HG03159 (cell line): ENCODE results near the gene GNAT1.

Source experiments
- ATAC-seq: cut with Tn5 transposase; IDR thresholded peaks from one replicate; pipeline ENCODE4 v1.9.1; 2021; ENCODE audit warnings: mild to moderate bottlenecking, moderate library complexity; ENCODE audit not compliant: unreplicated experiment

GNAT1 gene

DNA sequence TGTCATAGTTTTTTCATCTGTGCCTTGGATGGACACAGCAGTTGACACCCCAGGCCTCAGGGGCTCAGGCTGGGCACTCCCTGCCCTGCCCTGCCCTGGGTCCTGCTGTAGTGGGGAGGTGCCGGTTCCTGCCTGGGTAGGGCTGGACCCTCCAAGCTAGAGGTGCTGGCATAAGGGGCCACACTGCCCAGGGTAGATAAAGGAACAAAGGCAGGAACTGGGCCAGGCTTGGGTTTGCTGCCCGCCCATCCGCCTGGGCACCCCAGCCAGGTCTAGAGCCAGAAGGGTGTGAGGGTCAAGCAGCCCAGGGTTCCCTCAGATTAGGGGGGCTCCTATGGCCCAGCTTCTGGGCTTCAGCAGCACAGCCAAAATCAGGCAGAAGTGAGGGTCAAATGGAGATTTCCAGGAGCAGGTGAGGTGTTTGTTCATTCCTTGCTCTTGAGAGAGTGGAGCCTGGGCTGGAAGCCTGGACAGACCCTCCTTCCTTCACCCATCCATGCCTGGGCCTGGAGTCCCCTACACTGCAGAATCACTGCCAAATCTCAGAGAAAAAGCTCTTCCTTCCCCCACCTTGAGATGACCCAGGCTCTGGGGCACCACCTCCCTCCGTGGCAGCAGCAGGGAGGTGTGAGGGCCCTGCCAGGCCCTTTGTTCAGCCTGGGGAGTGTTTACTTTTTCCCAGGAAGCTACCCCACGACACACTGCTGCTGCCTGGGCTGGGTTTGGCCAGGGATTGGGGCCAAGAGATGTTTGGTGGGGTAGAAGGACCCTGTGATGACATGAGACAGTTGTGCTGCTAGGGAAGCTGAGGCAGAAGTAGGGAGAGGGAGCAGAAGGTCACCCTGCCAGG is 29.2 kb upstream of the GNAT1 start:
- ATAC-seq: no peak

DNA sequence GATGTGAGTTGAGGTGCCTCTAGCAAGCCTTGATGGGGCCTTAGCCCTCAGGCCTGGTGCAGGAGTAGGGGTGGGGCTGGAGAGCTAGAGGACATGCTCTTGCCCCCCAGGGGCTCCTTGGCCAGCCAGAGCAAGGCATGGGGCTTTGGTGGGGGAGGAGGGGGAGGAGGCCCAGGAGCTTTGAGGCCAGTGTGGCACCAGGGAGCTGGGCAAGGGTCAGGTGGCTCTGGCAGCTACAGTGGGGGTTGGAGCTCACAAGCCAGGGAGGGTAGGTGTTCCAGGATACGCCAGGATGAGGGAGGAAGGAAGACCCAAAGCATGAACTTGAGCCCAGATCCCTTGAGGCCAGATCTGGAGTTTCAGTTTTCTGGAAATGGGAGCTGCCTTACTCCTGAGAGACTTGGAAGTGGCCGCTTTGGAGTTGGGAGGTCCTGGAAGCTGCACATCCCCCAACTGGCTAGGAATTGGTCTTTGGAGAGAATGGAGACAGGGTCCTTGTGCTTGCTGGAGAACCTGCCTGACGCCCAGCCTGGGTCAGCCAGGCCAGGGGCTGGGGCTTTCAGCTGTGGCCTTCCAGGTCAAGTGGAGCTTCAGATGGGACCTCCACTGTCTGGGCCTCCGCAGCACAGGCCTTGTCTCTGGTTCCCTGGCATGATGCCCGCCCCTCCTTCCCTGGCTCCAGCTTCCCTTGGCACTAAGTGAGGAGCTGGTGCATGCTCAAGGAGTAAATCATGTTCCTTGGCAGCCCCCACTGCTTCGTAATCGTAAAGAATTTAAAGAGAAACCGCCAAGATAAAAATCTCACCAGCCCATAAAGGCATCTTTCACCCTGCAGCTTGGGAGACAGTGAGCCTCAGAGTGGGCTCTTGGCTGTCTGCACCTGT is 27.6 kb upstream of the GNAT1 start:
- no peak for ATAC-seq

DNA sequence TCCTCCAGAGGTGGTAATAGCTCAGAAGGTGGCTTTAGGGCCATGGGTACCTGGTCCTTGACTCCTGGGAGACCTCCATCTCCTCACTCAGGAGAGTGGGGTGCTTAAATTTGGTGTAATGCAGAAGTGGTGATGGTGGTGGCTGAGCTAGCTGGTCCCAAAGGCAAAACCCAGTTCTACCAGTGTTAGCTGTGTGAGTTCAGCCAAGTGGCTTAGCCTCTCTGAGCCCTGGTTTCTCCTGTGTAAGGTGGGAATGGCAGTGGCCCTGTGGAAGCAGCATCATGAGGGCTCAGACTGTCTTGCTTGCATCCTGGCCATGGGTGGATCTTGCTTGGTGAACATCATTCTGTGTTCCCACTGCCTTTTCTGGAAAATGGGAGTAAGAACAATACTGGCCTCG is 26.9 kb upstream of the GNAT1 start:
- ATAC-seq: no peak

DNA sequence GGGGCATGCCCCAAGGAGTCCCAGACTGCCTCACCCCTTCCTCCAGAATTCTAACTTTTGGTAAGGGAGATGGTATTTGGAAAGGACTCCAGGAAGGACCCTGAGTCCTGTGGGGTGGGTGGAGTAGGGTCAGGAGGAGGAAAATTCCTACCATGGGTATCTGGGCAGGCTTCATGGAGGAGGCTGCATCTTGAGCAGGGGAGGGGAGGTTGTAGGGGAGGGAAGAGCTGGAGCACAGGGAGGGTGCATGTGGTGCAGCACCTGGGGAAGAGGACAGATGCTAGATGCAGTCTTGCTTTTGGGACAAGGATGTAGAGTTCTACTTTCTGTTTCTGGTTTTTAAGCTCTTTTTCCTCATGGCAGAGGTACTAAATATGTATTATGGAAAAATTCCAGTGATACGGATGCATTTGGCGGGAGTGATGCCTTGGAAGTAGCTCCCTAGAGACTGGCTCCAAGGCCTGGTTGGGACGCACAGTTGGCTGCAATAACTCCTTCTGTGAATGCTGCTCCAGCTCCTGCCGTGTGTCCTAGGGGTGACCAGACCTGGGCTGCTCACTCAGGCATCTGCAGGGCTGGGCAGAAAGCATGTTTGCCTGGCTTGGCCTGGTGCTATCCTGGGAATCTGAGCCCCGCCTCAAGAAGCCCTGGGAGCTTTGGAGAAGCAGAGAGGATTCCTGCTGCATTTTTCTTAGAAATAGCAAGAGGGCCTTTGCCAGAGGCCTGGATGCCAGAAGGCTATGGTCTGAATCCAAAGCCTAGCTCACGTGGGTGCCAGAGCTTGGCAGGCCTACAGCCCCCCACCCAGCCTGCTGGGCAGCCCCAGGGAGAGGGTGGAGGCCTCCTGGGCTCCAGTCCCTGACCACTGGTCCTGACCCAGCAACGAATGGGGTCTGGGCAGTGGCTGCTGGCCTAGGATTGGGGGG is 26.2 kb upstream of the GNAT1 start:
- no peak for ATAC-seq

DNA sequence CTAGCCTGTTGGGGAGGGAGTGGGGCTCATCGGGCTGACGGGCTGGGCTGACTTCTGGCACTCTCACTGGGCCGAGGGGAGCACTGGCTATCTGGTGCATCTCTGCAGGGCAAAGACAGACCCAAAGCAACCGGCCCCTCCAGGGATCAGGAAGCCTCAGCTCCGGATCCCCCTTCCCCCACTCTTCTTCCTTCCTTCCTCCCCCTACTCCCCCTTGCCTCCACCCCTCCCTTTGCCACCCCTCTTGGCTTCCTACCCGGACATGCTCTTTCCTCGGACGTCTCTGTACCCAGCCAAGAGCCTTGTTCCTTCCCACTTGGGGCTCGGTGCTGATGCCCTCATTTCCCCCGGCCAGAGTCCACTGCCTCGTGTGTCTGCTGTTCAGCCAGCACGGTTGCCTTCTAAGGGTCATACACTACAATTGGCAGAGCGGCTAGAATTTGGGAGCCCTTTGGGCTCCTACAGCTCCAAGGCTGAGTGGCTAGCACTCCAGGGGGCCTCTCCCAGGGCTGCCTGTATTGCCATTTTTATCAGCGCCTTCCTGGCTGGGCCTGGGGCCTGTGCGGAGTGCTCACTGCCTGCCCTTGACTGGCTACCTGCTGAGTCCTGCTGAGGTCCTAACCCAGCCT is 25.4 kb upstream of the GNAT1 start:
- ATAC-seq: no peak

GRCh38 chr3:50166620-50167019 is 24.8 kb upstream of the GNAT1 start:
- no peak for ATAC-seq

DNA sequence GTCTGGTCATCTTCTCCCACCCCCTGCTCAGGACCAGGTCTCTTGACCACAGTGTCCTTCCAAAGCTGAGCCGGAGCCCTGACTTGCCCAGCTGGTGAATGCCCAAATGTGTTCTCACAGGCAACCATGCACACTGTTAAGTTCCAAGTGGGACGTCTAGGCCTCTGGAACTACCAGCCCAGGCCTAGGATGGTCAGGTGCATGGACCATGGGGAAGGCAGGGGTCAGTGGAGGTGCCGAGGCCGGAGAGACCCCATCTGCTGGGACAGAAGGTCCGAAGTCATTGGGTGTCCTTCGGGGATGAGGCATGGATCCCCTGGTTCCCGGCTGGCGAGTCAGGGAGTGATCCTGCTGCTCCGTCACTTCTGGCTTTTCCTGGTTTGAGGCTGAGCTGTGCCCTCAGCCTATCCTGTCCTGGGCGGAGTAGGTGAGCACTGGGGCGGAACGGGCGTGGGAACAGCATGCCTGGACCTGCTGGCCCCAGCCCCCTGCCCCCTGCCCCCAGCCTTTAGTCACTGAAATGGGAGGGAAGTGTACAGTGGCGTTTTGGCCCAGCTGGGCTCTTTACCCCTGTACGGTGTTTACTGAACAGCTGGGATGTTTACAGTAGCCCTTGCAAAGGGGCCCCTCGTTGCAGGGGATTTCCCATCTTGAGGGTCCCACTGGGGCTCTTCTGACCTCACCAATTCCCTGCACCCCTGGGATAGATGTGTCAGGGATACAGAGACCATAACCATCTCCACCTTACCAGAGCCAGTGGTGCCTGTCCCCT is 24.2 kb upstream of the GNAT1 start:
- no peak for ATAC-seq

- no peak for ATAC-seq
Measured at GRCh38 chr3:50167841-50168209, 23.6 kb upstream of the GNAT1 start.

GRCh38 chr3:50168388-50168787 is 23.0 kb upstream of the GNAT1 start:
- no peak for ATAC-seq

DNA sequence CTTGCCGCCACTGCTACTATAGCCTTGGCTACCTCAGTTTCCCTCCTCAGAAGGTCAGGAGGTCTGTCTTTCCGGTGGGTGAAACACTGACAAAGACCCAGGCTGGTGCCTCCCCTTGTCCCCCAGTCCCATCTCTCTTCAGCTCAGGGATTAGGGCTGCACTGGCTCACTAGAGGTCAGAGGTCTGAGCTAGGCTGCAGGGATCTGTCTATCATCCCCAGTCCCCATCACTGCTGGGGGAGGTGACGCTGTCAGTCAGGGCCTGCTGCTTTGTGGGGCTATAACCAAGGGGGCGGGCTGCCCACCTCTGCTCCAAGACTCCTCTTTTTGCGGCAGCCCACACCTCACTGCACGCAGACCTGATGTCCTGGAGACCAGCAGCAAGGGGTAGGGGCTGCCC is 22.6 kb upstream of the GNAT1 start:
- no peak for ATAC-seq

- no peak for ATAC-seq
Measured at GRCh38 chr3:50169232-50169832, 22.1 kb upstream of the GNAT1 start.

GRCh38 chr3:50169858-50170257 is 21.6 kb upstream of the GNAT1 start:
- no peak for ATAC-seq

DNA sequence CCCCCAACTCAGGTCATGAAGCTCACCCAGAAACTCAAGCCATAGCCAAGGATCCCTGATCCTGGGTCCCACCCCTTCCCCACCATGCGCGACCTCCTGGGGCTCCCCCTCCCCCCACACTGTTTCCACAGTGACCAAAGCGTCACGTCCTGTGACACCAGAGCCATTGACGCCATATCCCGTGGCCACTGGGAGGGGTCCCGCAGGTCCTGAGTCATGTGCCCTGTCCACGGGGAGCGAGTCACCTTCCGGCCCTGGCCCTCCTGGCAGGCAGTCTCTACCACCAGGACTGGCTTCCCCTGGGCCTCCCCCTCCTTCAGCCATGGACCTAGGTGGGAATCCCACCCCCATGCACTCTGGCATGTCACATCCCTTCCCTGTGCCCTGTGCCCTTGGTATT is 20.7 kb upstream of the GNAT1 start:
- ATAC-seq: no peak

DNA sequence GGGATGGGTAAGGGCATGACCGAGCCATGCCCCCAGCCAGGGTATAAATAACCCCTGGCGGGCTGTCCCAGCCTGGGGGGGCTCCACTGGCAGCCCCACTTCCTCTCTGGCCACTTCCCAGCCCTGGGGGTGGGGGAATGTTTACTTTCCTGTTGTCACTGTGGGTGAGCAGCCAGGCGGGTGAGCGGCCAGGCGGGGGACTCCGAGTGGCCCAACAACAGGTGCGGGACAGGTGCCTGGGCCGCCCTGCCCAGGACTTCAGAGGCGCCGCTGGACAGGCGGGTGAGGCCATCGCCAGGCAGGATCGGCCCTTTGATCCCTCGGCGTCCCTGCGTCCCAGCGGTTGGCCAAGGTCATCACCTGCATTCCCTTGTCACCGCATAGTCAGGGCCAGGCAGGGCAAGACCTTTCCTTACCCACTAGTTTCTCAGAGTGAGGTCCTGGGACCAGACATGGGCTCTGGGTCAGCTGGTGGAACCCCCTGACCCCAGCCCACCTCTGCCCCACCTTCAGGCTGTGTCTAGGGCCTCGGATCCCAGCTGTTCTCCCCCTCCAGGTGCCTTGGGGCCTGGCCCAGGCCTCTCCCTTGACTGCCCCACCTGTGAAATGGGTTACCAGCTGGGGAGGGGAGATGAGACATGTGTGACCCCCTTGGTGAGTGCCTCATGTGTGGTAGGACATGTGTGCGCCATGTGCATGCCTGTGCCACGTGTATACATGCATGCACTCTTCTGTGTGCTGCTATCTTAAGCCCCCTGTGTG is 19.7 kb upstream of the GNAT1 start:
- no peak for ATAC-seq

DNA sequence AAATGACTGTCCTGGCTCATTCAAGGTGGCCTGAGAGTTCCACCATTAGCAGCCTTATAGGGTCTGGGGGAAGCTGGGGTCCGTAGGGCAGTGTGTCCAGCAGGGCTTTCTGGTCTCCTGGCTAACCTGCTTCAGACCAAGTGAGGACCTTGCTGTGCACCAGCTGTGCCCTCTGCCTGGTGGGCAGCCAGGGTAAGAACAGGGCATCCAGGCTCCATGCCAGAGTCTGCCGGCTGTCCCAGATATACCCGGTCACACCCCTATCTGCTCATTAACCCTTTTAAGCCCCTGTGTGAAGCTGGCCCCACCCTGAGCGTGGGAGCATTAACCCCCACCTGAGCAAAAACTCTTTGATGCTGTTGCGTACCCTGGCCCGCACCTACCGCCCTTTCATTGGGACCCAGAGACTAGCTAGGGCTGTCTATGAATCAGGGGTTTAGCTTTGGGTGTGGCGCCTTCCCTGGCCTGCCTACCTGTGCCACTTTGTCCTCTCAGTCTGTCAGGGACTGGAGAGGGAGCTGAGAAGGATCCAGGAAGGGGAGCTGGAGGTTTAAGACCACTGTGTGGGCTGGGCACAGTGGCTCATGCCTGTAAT is 18.7 kb upstream of the GNAT1 start:
- no peak for ATAC-seq

GRCh38 chr3:50173685-50174516 is 17.5 kb upstream of the GNAT1 start:
- no peak for ATAC-seq

DNA sequence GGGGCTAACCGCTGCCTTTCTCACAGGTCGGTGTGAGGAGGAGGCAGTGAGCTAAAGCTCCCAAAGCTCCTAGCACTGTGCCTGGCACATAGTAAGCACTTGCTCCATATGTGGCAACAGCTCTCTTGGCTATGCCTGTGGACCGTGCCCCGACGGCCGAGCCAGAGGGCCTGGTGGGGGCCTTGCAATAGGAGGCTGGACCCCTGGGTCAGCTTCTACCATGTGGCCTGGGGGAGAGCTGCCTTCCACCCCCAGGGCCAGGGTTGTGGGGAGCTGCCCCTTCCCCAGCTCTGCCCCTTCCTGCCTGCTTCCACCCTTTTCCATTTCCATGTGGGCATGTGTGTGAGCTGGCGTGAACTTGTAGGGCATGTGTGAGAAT is 16.9 kb upstream of the GNAT1 start:
- no peak for ATAC-seq
